Loucy (cell line): ENCODE measurements around the gene UNC5B.

Source experiments
- EZH2phosphoT487 ChIP-seq: fragments of 200-600 bp; IDR thresholded peaks from 2 replicates; pipeline ENCODE4 v1.6.1; 2018; ENCODE audit warnings: antibody characterized with exemption, mild to moderate bottlenecking, moderate library complexity, borderline replicate concordance
- TF ChIP-seq, protein P1 (sequence below): fragments of 200-600 bp; sonication (generic); conservative IDR thresholded peaks from 2 replicates; pipeline ENCODE4 v1.5.1; 2014; ENCODE audit warnings: mild to moderate bottlenecking, antibody characterized with exemption, low read length

DNA sequence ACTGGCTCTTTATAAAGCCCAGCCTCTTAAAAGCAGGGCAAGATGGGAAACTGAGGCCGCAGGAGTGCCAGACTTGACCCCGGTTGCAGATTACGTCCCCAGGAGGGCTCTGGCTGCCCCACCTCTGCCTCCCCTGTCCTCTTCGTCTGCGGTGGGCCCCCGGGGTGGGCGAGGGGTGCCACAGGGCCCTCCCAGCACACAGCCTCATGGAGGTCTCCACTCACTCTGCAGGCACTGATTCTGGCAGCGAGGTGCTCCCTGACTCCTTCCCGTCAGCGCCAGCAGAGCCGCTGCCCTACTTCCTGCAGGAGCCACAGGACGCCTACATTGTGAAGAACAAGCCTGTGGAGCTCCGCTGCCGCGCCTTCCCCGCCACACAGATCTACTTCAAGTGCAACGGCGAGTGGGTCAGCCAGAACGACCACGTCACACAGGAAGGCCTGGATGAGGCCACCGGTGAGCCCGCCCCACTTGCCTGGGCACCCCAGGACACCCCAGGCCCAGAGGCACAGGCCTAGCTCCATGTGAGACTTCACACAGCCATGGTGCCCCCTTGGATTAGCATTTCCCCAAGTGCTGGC is 67.3 kb downstream of the UNC5B start:
- TF ChIP-seq, protein P1, sequence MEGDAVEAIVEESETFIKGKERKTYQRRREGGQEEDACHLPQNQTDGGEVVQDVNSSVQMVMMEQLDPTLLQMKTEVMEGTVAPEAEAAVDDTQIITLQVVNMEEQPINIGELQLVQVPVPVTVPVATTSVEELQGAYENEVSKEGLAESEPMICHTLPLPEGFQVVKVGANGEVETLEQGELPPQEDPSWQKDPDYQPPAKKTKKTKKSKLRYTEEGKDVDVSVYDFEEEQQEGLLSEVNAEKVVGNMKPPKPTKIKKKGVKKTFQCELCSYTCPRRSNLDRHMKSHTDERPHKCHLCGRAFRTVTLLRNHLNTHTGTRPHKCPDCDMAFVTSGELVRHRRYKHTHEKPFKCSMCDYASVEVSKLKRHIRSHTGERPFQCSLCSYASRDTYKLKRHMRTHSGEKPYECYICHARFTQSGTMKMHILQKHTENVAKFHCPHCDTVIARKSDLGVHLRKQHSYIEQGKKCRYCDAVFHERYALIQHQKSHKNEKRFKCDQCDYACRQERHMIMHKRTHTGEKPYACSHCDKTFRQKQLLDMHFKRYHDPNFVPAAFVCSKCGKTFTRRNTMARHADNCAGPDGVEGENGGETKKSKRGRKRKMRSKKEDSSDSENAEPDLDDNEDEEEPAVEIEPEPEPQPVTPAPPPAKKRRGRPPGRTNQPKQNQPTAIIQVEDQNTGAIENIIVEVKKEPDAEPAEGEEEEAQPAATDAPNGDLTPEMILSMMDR = no peak
- TF ChIP-seq EZH2phosphoT487 = no peak
